Measurements from ENCODE around the gene PUM1.

The PUM1 gene

GRCh38 chr1:31065310-31066217 is at the start of gene PUM1:
PUM1 (minus strand) TSS chr1:31065717; CDS start chr1:31059566, 6,151 bp downstream.
- Histone ChIP-seq H3K27me3 (no peaks in the 10 kb centered on the region), H3K9ac (peak within 1 kb of the TSS; percentile 96 to 100 (median 97)), H3K27ac (peak within 1 kb of the TSS; percentile 94 to 99 (median 98)), H4K20me1 (peaks cover 38 to 40% (median 39%) of the 10 kb centered on the region in 11 experiments), H3K4me1 (peaks cover 24 to 36% (median 30%) of the 10 kb centered on the region in 10 experiments), H3K4me3 (peak within 1 kb of the TSS; percentile 73 to 92 (median 82)), H3K4me2 (peak within 1 kb of the TSS; percentile 83 to 98 (median 91)), H3K9me3 (replicated peaks in 1 of 11) (no peaks in the 10 kb centered on the region), H3K36me3 (peaks cover 1 to 23% (median 17%) of the 10 kb centered on the region in 11 experiments; a peak in 17 of 22 replicates)
- TF ChIP-seq Cebpa-rat (IDR thresholded peaks at IDR 0.05): no peak

- Histone ChIP-seq H3K9me3 (replicated peaks in 1 of 11) (no peaks in the 10 kb centered on the region), H3K4me1 (peaks cover 0 to 49% (median 21%) of the 10 kb centered on the region in 10 experiments; a peak in 13 of 20 replicates), H3K9ac (no peak overlapping the region), H3K36me3 (no peaks in the 10 kb centered on the region), H3K27me3 (no peaks in the 10 kb centered on the region), H3K4me3 (no peak overlapping the region), H3K27ac (no peak overlapping the region), H4K20me1 (no peaks in the 10 kb centered on the region), H3K4me2 (0 out of 22 replicates have a peak overlapping the region, but pooled peaks of 3 of the 11 experiments have one; percentile 22 to 74 (median 48))
- no peak for TF ChIP-seq Cebpa-rat (IDR thresholded peaks at IDR 0.05)
These were observed 46.9 kb upstream of the PUM1 start for GRCh38 chr1:31112266-31112935.

GRCh38 chr1:31111290-31111951 is 45.9 kb upstream of the PUM1 start:
- Histone ChIP-seq H3K36me3 (no peaks in the 10 kb centered on the region), H3K4me2 (peak overlapping the region in 9 of 11 experiments; percentile 12 to 74 (median 48); a peak in 14 of 22 replicates), H3K4me3 (no peak overlapping the region), H3K9me3 (replicated peaks in 1 of 11) (no peaks in the 10 kb centered on the region), H3K27ac (no peak overlapping the region; a peak in 1 of 22 replicates), H4K20me1 (no peaks in the 10 kb centered on the region), H3K27me3 (no peaks in the 10 kb centered on the region), H3K4me1 (peaks cover 0 to 59% (median 23%) of the 10 kb centered on the region in 10 experiments; a peak in 13 of 20 replicates), H3K9ac (no peak overlapping the region)
- peak; percentile 90 to 98 (median 96) for TF ChIP-seq Cebpa-rat (IDR thresholded peaks at IDR 0.05)

GRCh38 chr1:31110846-31111245 is 45.3 kb upstream of the PUM1 start:
- Histone ChIP-seq H3K9me3 (replicated peaks in 1 of 11) (no peaks in the 10 kb centered on the region), H4K20me1 (no peaks in the 10 kb centered on the region), H3K4me3 (no peak overlapping the region), H3K27ac (no peak overlapping the region), H3K4me1 (peaks cover 0 to 65% (median 23%) of the 10 kb centered on the region in 10 experiments; a peak in 13 of 20 replicates), H3K27me3 (no peaks in the 10 kb centered on the region), H3K36me3 (no peaks in the 10 kb centered on the region), H3K4me2 (peak overlapping the region in 8 of 11 experiments; percentile 21 to 74 (median 52); a peak in 14 of 22 replicates), H3K9ac (no peak overlapping the region)
- no peak for TF ChIP-seq Cebpa-rat (IDR thresholded peaks at IDR 0.05)

- H3K36me3 ChIP-seq: no peaks in the 10 kb centered on the region
- H3K4me2 ChIP-seq: peak overlapping the region in 4 of 11 experiments; percentile 38 to 64 (median 51); a peak in 8 of 22 replicates
- peaks cover 0 to 66% (median 23%) of the 10 kb centered on the region in 10 experiments; a peak in 13 of 20 replicates for H3K4me1 ChIP-seq
- no peaks in the 10 kb centered on the region for H4K20me1 ChIP-seq
- no peaks in the 10 kb centered on the region for H3K27me3 ChIP-seq
- H3K9ac ChIP-seq: no peak overlapping the region
- no peaks in the 10 kb centered on the region for H3K9me3 ChIP-seq (replicated peaks in 1 of 11)
- 0 out of 22 replicates have a peak, but pooled peaks of 1 of the 11 experiments have one; percentile 19 for TF ChIP-seq Cebpa-rat (IDR thresholded peaks at IDR 0.05)
- H3K4me3 ChIP-seq: no peak overlapping the region
- H3K27ac ChIP-seq: peak overlapping the region in 2 of 11 experiments; percentile 25 to 27; a peak in 2 of 22 replicates
These were observed 43.3 kb upstream of the PUM1 start for GRCh38 chr1:31108861-31109260.

- no peaks in the 10 kb centered on the region for H3K9me3 ChIP-seq (replicated peaks in 1 of 11)
- H4K20me1 ChIP-seq: no peaks in the 10 kb centered on the region
- H3K36me3 ChIP-seq: no peaks in the 10 kb centered on the region
- TF ChIP-seq Cebpa-rat (IDR thresholded peaks at IDR 0.05): no peak
- no peaks in the 10 kb centered on the region for H3K27me3 ChIP-seq
- H3K4me2 ChIP-seq: no peak overlapping the region; a peak in 1 of 22 replicates
- peaks cover 13 to 76% (median 34%) of the 10 kb centered on the region in 10 experiments for H3K4me1 ChIP-seq
- H3K27ac ChIP-seq: no peak overlapping the region
- no peak overlapping the region for H3K9ac ChIP-seq
- no peak overlapping the region for H3K4me3 ChIP-seq
These were observed 40.1 kb upstream of the PUM1 start for GRCh38 chr1:31105646-31106045.

GRCh38 chr1:31102501-31102950 is 37.0 kb upstream of the PUM1 start:
- peak overlapping the region in 1 of 11 experiments; percentile 9; a peak in 1 of 22 replicates for H3K9ac ChIP-seq
- H3K27ac ChIP-seq: no peak overlapping the region; a peak in 1 of 22 replicates

GRCh38 chr1:31101147-31101502 is 35.6 kb upstream of the PUM1 start:
- H4K20me1 ChIP-seq: no peaks in the 10 kb centered on the region
- no peaks in the 10 kb centered on the region for H3K36me3 ChIP-seq
- no peaks in the 10 kb centered on the region for H3K9me3 ChIP-seq (replicated peaks in 1 of 11)
- H3K4me3 ChIP-seq: no peak overlapping the region
- no peak for TF ChIP-seq Cebpa-rat (IDR thresholded peaks at IDR 0.05)
- peak overlapping the region in 9 of 11 experiments; percentile 1 to 80 (median 64); a peak in 14 of 22 replicates for H3K4me2 ChIP-seq
- peak overlapping the region in 2 of 11 experiments; percentile 28 to 32; a peak in 1 of 22 replicates for H3K9ac ChIP-seq
- peak overlapping the region in 4 of 11 experiments; percentile 14 to 55 (median 42); a peak in 7 of 22 replicates for H3K27ac ChIP-seq
- peaks cover 17 to 49% (median 34%) of the 10 kb centered on the region in 10 experiments for H3K4me1 ChIP-seq
- H3K27me3 ChIP-seq: no peaks in the 10 kb centered on the region

More at GRCh38 chr1:31102501-31102950, 37.0 kb upstream of the PUM1 start:
- Histone ChIP-seq H3K36me3 (no peaks in the 10 kb centered on the region), H3K9me3 (replicated peaks in 1 of 11) (no peaks in the 10 kb centered on the region), H3K4me3 (no peak overlapping the region), H4K20me1 (no peaks in the 10 kb centered on the region), H3K4me1 (peaks cover 17 to 60% (median 37%) of the 10 kb centered on the region in 10 experiments), H3K4me2 (peak overlapping the region in 9 of 11 experiments; percentile 31 to 79 (median 62); a peak in 18 of 22 replicates), H3K27me3 (no peaks in the 10 kb centered on the region)
- no peak for TF ChIP-seq Cebpa-rat (IDR thresholded peaks at IDR 0.05)
